ENCODE results near the gene TMEM120A. TPM values are rescaled to one million over a fixed set of nuclear protein-coding genes. Genes with fewer than 3 reads are reported as not detected.

Gene TMEM120A
- total and polyA plus RNA-seq, 2 experiments from 2014 or later: 24.6 to 56.9 TPM

GRCh38 chr7:75993689-75994387 lies 557 bp downstream of the TMEM120A start:
- Histone ChIP-seq H3K9me3 (ENCODE audit: low read depth) (no peaks in the 10 kb centered on the region), H3K4me3 (peak overlapping the region; percentile 54), H3K27me3 (no peaks in the 10 kb centered on the region), H3K27ac (peak overlapping the region; percentile 70), H3K36me3 (no peaks in the 10 kb centered on the region), H3K4me1 (ENCODE audit: low read depth) (peaks cover 25% of the 10 kb centered on the region)
- TF ChIP-seq CTCF (IDR thresholded peaks at IDR 0.05; ENCODE audit: low read depth, low read length): no peak
- DNase-seq (ENCODE audit: low read depth in 1 of 2, low spot score in 1 of 2): peak; percentile 78 to 84

- DNase-seq (ENCODE audit: low read depth in 1 of 2, low spot score in 1 of 2): no peak
- TF ChIP-seq CTCF (IDR thresholded peaks at IDR 0.05; ENCODE audit: low read depth, low read length): no peak
- no peaks in the 10 kb centered on the region for H3K9me3 ChIP-seq (ENCODE audit: low read depth)
- no peaks in the 10 kb centered on the region for H3K36me3 ChIP-seq
- no peak overlapping the region for H3K27ac ChIP-seq
- H3K4me3 ChIP-seq: no peak overlapping the region
- H3K27me3 ChIP-seq: no peaks in the 10 kb centered on the region
- H3K4me1 ChIP-seq (ENCODE audit: low read depth): peaks cover 25% of the 10 kb centered on the region
Observed at GRCh38 chr7:75992083-75992755, 2.2 kb downstream of the TMEM120A start.

GRCh38 chr7:75991531-75992082 lies 2.8 kb downstream of the TMEM120A start:
- no peak for DNase-seq (ENCODE audit: low read depth in 1 of 2, low spot score in 1 of 2)
- Histone ChIP-seq H3K4me3 (no peak overlapping the region), H3K4me1 (ENCODE audit: low read depth) (peaks cover 25% of the 10 kb centered on the region), H3K27ac (no peak overlapping the region), H3K27me3 (no peaks in the 10 kb centered on the region), H3K36me3 (no peaks in the 10 kb centered on the region), H3K9me3 (ENCODE audit: low read depth) (no peaks in the 10 kb centered on the region)
- TF ChIP-seq CTCF (IDR thresholded peaks at IDR 0.05; ENCODE audit: low read depth, low read length): no peak

- Histone ChIP-seq H3K9me3 (ENCODE audit: low read depth) (no peaks in the 10 kb centered on the region), H3K4me1 (ENCODE audit: low read depth) (peaks cover 25% of the 10 kb centered on the region), H3K27me3 (no peaks in the 10 kb centered on the region), H3K27ac (peak overlapping the region; percentile 81), H3K4me3 (no peak overlapping the region), H3K36me3 (no peaks in the 10 kb centered on the region)
- TF ChIP-seq CTCF (IDR thresholded peaks at IDR 0.05; ENCODE audit: low read depth, low read length): no peak
- DNase-seq (ENCODE audit: low read depth in 1 of 2, low spot score in 1 of 2): no peak
Observed at GRCh38 chr7:75989500-75990388, 4.7 kb downstream of the TMEM120A start.

Data from cardiac muscle cell (in vitro differentiated cells and primary cell).